K562 (cell line): Measurements from ENCODE around the gene BNIP2. TPM values are rescaled to one million over a fixed set of nuclear protein-coding genes. Genes with fewer than 3 reads are reported as not detected.

ENCODE experiments used
- ASH1L ChIP-seq: fragments of 450-650 bp; IDR thresholded peaks from 2 replicates; pipeline ENCODE4 v1.6.1; 2018; ENCODE audit warnings: borderline replicate concordance, mild to moderate bottlenecking, low read depth; ENCODE audit not compliant: partially characterized antibody
- C11orf30 ChIP-seq: fragments of 450-650 bp; IDR thresholded peaks from 2 replicates; pipeline ENCODE4 v1.6.1; 2016; ENCODE audit warnings: low read depth, mild to moderate bottlenecking
- ESRRA ChIP-seq: fragments of 450-650 bp; IDR thresholded peaks from 2 replicates; pipeline ENCODE4 v1.6.1; 2014; ENCODE audit warnings: low read depth, mild to moderate bottlenecking, moderate library complexity, borderline replicate concordance
- ETV5 ChIP-seq: sonication (generic); formaldehyde crosslinking; IDR thresholded peaks from 2 replicates; pipeline ENCODE4 v1.4.0; 2020; ENCODE audit warnings: low read depth, mild to moderate bottlenecking, missing genetic modification reagents
- HCFC1 ChIP-seq: IDR thresholded peaks from 2 replicates; pipeline ENCODE4 v1.6.1; 2012; ENCODE audit warnings: low read depth, low read length, improper control_type of control experiment
- HDGF ChIP-seq: fragments of 450-650 bp; IDR thresholded peaks from 2 replicates; pipeline ENCODE4 v1.6.1; 2016
- HINFP ChIP-seq: fragments of 450-650 bp; conservative IDR thresholded peaks from 2 replicates; pipeline ENCODE4 v1.6.1; 2016; ENCODE audit warnings: missing genetic modification characterization, low read depth, mild to moderate bottlenecking, control low read depth, missing compliant biosample characterization
- LCOR ChIP-seq: sonication (generic); formaldehyde crosslinking; IDR thresholded peaks from 2 replicates; pipeline ENCODE4 v1.8.0; 2022; ENCODE audit warnings: mild to moderate bottlenecking, missing genetic modification reagents
- MLLT1 ChIP-seq, 2 experiments: fragments of 450-650 bp; IDR thresholded peaks; 2 replicates each; pipeline ENCODE4 v1.6.1; 2016
- PCBP1 ChIP-seq: fragments of 200-400 bp; formaldehyde crosslinking; IDR thresholded peaks from 2 replicates; pipeline ENCODE4 v1.6.1; 2018; ENCODE audit warnings: mild to moderate bottlenecking, low read depth, low read length; ENCODE audit not compliant: poor library complexity, severe bottlenecking
- POLR2AphosphoS5 ChIP-seq: IDR thresholded peaks from 2 replicates; pipeline ENCODE4 v1.6.1; 2011; ENCODE audit warnings: mild to moderate bottlenecking, low read depth, low read length, moderate library complexity; ENCODE audit not compliant: control insufficient read depth, insufficient read depth
- PRDM10 ChIP-seq: fragments of 450-650 bp; IDR thresholded peaks from 2 replicates; pipeline ENCODE4 v1.6.1; 2018; ENCODE audit not compliant: partially characterized antibody
- SNRNP70 ChIP-seq: fragments of 200-400 bp; formaldehyde crosslinking; optimal IDR thresholded peaks from 2 replicates; pipeline ENCODE3; 2017; ENCODE audit warnings: low read depth, low read length
- TSC22D4 ChIP-seq: fragments of 450-650 bp; IDR thresholded peaks from 2 replicates; pipeline ENCODE4 v1.6.1; 2016; ENCODE audit warnings: missing genetic modification characterization, missing biosample characterization, control low read depth
- XRCC5 ChIP-seq: fragments of 200-400 bp; formaldehyde crosslinking; IDR thresholded peaks from 2 replicates; pipeline ENCODE4 v1.6.1; 2017; ENCODE audit warnings: low read depth, mild to moderate bottlenecking, low read length
- polyA plus RNA-seq, 8 experiments: library from polyadenylated mRNA; depleted of rRNA in 4 of 8; stranded (reverse) in 5 of 8; unstranded in 3 of 8; fragments of >200 nt; fragmentation: Nextera tagmentation in 2 of 8; fragmentation: Illumina TruSeq in 1 of 8; extraction: Ambion mirVana in 2 of 8; extraction: Trizol in 1 of 8; gene quantifications; 2 replicates each; pipeline versions ENCODE4 v1.2.1 to v1.2.3, GENCODE V29; 2011 to 2014; ENCODE audit warnings: inconsistent platforms in 1 of 8, missing spikeins in 1 of 8
- total RNA-seq, 7 experiments: library from RNA; depleted of rRNA in 6 of 7; stranded (reverse); fragments of >200 nt in 6 of 7; fragmentation: Illumina TruSeq in 2 of 7; extraction: Trizol in 2 of 7; gene quantifications; 2 replicates each; pipeline versions ENCODE4 v1.2.1 to v1.2.3, GENCODE V29; 2011 to 2021; ENCODE audit warnings: low replicate concordance in 1 of 7
- TF ChIP-seq, protein P1 (sequence below): fragments of 250-450 bp; sonication (Bioruptor Pico); IDR thresholded peaks from 2 replicates; pipeline ENCODE4 v1.4.0; 2020
- TF ChIP-seq, protein P2 (sequence below): fragments of 450-650 bp; formaldehyde crosslinking; IDR thresholded peaks from 2 replicates; pipeline ENCODE4 v1.4.0; 2020; ENCODE audit warnings: mild to moderate bottlenecking, moderate library complexity

The BNIP2 gene
- total and polyA plus RNA-seq, 9 of the 15 experiments (the other 6 are each of a cell fraction or from before 2014, with no cell fraction given): 19.6 to 88.0 (median 52.5) TPM

GRCh38 chr15:59688782-59689625 lies at the start of gene BNIP2 (continued):
- TF ChIP-seq PRDM10: no peak
- TF ChIP-seq HINFP (tag): 0 out of 2 replicates have a peak, but pooled peaks have one; percentile 15
- TF ChIP-seq, protein P1, sequence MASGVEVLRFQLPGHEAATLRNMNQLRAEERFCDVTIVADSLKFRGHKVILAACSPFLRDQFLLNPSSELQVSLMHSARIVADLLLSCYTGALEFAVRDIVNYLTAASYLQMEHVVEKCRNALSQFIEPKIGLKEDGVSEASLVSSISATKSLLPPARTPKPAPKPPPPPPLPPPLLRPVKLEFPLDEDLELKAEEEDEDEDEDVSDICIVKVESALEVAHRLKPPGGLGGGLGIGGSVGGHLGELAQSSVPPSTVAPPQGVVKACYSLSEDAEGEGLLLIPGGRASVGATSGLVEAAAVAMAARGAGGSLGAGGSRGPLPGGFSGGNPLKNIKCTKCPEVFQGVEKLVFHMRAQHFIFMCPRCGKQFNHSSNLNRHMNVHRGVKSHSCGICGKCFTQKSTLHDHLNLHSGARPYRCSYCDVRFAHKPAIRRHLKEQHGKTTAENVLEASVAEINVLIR: peak; percentile 68; the same call in 1 of the 2 replicates
- TF ChIP-seq HDGF: no peak
- peak; percentile 16; the same call in 1 of the 2 replicates for TF ChIP-seq LCOR (CRISPR knock-in tag)
- peak; percentile 71 for TF ChIP-seq C11orf30
- TF ChIP-seq, protein P2, sequence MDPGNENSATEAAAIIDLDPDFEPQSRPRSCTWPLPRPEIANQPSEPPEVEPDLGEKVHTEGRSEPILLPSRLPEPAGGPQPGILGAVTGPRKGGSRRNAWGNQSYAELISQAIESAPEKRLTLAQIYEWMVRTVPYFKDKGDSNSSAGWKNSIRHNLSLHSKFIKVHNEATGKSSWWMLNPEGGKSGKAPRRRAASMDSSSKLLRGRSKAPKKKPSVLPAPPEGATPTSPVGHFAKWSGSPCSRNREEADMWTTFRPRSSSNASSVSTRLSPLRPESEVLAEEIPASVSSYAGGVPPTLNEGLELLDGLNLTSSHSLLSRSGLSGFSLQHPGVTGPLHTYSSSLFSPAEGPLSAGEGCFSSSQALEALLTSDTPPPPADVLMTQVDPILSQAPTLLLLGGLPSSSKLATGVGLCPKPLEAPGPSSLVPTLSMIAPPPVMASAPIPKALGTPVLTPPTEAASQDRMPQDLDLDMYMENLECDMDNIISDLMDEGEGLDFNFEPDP (CRISPR knock-in tag): 0 out of 2 replicates have a peak, but pooled peaks have one; percentile 31
- TF ChIP-seq XRCC5: peak; percentile 35; the same call in 1 of the 2 replicates
- no peak for TF ChIP-seq PCBP1
- no peak for TF ChIP-seq ASH1L
- peak; percentile 59 for TF ChIP-seq ETV5
- peak; percentile 67 for TF ChIP-seq HCFC1
- TF ChIP-seq SNRNP70: no peak
- TF ChIP-seq POLR2AphosphoS5: peak; percentile 75
- TF ChIP-seq ESRRA: peak; percentile 37; the same call in 1 of the 2 replicates
- TF ChIP-seq MLLT1 (IDR thresholded peaks at IDR 0.05): 0 out of 4 replicates have a peak, but pooled peaks of 1 of the 2 experiments have one; percentile 4
- no peak for TF ChIP-seq TSC22D4 (tag)
